Measurements from ENCODE around the gene SLC18A3. TPM values are rescaled to one million over a fixed set of nuclear protein-coding genes. Genes with fewer than 3 reads are reported as not detected.

Gene SLC18A3
- total RNA-seq, 1 donor from 2014 or later: not detected

GRCh38 chr10:49625411-49625810, 15.3 kb downstream of the SLC18A3 start:
- DNase-seq (ENCODE audit: low spot score): peak; percentile 69

GRCh38 chr10:49627038-49627437, 16.9 kb downstream of the SLC18A3 start:
- DNase-seq (ENCODE audit: low spot score): no peak

GRCh38 chr10:49627644-49628247, 17.6 kb downstream of the SLC18A3 start:
- peak; percentile 62 for DNase-seq (ENCODE audit: low spot score)

DNA sequence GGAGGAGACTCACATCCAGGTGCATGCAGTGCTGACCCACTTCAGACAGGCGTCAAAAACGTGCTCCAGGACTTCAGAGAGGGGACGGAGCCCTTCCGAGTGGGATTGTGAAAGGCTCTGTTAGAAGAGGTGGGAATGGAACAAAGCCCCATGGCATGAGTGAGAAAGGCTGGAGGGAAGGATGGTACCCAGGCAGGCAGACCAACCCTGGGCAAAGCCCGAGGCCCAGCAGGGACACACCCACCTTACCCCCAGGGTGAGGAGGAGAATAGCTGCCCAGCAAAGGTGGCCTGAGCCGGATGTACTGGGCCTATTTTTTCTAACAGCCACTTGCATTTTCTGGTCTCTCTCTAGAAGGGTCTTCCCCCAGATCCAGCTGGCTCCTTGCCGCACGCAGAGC, 18.5 kb downstream of the SLC18A3 start:
- peak; percentile 82 for DNase-seq (ENCODE audit: low spot score)

- DNase-seq (ENCODE audit: low spot score): peak; percentile 12
These were observed 19.3 kb downstream of the SLC18A3 start for GRCh38 chr10:49629431-49629881.

GRCh38 chr10:49631975-49632374, 21.9 kb downstream of the SLC18A3 start:
- peak; percentile 65 for DNase-seq (ENCODE audit: low spot score)

GRCh38 chr10:49632406-49633317, 22.6 kb downstream of the SLC18A3 start:
- DNase-seq (ENCODE audit: low spot score): peak; percentile 85

DNA sequence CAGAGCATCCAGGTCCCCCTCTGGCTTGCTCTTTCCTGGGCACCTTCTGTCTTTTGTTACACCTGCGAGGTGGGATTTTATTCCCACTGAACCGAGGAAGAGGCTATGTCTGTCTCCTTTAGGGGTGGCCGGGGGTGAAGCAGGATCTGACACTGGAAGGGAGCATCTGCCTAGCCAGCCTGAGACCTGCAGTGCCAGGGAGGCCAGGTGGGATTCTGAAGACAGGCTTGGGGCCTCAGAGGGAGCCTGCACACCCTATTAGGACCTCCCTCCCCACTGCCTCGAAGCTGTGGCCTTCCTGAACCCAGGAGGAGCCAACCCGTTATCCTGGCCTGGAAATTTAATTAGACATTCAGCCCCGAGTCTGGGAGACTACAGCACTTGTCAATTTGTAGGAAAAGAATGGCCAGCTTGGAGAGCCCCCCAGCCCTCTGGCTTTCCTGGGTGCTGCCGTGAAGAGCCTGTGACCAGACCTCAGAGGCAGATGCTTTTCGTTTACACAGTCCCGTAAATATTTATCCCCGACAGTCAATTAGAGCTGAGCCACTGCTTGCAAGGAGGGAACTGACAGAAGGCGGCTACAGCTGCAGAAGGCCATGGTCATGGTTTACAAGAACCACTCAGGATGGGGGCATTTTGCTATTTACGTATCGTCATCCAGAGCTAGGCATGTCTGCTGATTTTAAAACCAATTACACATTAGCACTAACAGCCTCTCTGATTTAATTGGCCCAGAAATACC, 23.4 kb downstream of the SLC18A3 start:
- peak; percentile 55 for DNase-seq (ENCODE audit: low spot score)

GRCh38 chr10:49634069-49634660, 24.1 kb downstream of the SLC18A3 start:
- DNase-seq (ENCODE audit: low spot score): peak; percentile 57

DNA sequence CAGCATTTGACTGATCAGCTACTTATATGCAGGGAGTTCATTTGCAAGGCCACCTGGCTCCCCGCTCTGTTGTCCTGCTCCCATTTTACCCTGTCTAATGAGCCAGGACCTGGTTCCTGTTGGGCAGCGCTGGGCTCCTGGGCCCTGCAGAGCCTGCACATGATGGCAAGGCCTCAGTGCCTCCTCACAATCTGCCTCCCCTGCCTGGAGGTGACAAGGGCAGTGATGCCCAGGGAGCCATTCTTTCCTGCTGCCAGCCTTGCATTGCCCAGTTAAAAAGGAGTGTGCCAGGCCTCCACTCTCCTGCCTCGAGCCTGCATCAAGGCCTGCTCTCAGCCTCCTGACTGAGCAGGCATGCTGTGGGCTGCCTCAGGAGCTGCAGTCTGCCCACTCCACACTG, 32.2 kb downstream of the SLC18A3 start:
- DNase-seq (ENCODE audit: low spot score): peak; percentile 81

GRCh38 chr10:49643241-49644034, 33.3 kb downstream of the SLC18A3 start:
- DNase-seq (ENCODE audit: low spot score): peak; percentile 67

GRCh38 chr10:49644035-49644646, 34.0 kb downstream of the SLC18A3 start:
- peak; percentile 62 for DNase-seq (ENCODE audit: low spot score)

GRCh38 chr10:49645417-49645816, 35.3 kb downstream of the SLC18A3 start:
- DNase-seq (ENCODE audit: low spot score): peak; percentile 49

DNA sequence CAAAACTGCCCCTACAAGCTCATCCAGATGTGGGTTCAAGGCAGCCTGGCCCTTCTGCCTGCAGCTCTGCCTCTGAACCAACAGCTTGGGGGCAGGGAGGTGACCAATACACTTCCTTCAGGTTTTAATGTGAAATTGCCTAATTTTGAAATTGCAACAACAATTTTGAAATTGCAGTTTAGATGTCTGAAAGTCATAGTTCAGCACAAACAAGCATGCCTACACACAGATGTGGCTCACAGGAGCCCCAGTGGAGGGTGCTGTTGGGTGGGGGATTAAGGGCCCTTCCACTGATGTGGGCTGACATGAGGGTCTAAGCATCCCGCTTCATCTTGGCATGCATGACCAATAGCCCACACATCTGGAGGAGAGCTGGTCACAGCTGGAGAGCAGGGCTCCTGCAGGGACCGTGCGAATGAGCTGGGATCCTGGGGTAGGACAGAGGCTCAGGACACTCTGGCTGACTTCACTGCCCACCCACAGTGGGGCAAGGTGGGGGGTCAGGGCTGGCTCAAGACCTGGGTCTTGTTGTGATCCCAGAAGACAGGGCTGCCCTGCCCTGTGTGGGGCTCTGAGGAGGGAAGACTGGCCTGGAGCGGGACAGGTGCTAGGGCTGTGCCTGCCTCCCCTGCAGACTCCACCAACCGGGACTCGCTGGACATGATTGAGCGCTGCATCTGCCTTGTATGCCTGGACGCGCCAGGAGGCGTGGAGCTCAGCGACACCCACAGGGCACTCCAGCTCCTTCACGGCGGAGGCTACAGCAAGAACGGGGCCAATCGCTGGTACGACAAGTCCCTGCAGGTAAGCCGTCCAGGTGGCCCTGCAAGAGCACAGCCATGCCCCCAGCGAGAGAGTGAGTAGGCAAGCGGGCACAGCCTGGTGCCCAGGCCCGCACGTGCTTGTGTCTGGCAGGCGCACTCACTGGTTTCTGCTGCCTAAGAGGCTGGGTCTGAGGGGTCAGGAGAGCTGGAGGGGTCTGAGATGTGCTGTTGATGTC, 36.1 kb downstream of the SLC18A3 start:
- DNase-seq (ENCODE audit: low spot score): peak; percentile 64

DNA sequence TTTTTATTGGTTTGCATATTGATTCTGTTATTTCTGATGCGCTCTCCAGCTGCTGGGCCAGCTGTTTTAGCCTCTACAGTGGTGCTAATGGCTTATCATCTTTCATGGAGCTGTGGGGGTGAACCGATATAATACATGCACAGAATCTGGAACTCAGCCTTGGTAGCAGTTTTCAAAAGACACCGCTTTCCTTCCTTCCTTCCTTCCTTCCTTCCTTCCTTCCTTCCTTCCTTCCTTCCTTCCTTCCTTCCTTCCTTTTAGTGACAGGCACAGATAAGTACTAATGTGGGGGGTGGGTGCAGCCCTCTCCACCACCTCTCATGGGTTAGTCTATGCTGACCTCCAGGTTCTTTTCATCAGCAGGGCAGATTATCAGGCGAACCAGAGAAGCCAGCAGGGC, 37.4 kb downstream of the SLC18A3 start:
- DNase-seq (ENCODE audit: low spot score): peak; percentile 24

- DNase-seq (ENCODE audit: low spot score): peak; percentile 75
These were observed 38.1 kb downstream of the SLC18A3 start for GRCh38 chr10:49647985-49648795.

GRCh38 chr10:49649294-49649693, 39.2 kb downstream of the SLC18A3 start:
- peak; percentile 64 for DNase-seq (ENCODE audit: low spot score)
